HG03135 (cell line): ENCODE measurements around the gene FUT1.
"Not testable (repeated sequence)": the region's sequence is repeated elsewhere in the genome, so short reads cannot be mapped to it uniquely, and the experiment has no call there.

Source experiments
- ATAC-seq: cut with Tn5 transposase; IDR thresholded peaks from one replicate; pipeline ENCODE4 v1.9.1; 2021; ENCODE audit warnings: mild to moderate bottlenecking, moderate library complexity; ENCODE audit not compliant: unreplicated experiment

FUT1 gene

GRCh38 chr19:48718711-48719231 is 33.7 kb downstream of the FUT1 start:
- ATAC-seq, result no peak

- not testable (repeated sequence) for ATAC-seq
Observed at GRCh38 chr19:48718106-48718505, 34.3 kb downstream of the FUT1 start.

DNA sequence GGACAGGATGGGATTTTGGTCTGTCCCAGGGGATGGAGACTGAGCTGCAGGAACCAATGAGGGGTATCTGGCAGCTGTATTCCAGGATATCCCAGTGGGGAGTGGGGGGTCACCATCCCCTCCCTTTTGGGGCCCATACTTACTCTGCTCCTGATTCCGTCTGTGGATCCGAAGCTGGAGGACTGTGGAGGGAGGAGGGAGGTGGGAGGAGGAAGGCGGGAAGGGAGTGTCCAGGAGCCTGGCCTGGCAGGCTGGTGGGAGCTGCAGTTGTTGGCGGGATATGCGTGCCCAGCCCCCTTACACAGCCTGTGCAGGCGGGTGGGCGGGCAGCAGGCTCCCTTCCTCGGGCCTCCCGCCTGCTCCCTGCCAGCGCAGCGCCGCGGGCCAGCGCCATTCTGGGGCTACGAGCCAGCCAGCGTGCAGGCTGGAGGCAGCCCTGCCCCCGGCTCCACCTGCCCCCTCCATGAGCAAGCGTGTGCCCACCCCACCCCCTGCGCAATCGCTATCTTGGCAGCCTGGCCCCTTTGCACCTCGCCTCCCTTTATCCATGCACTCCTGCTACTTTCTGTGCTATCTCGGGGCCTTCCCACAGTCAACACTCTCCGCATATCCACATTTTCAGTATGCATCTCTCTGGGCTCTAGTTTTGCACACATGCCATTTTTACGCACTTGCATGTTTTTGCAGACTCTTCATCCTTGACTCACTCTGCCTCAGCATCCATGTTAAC is 35.7 kb downstream of the FUT1 start:
- no peak for ATAC-seq

DNA sequence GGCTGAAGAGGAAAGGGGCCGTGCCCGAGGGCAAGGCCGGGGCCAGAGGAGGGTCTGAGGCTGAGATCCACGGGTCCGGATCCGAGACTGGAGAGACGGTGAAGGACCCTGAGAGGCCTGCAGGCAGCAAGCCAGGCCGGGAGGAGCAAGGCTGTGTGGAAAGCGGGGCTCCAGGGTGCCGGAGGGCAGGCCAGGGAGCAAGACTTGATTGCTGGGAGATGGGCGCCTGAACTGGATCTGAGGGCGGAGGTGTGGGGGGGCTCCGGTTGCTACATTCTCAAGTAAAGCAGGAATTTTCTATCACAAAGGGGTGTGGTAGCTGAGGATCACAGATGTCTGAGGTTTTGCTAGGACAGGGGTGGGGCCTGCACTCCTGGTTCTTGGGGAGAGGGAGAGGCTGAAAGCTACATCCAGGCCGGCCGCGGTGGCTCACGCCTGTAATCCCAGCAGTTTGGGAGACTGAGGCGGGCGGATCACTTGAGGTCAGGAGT is 36.7 kb downstream of the FUT1 start:
- no peak for ATAC-seq

- no peak for ATAC-seq
Observed at GRCh38 chr19:48714759-48715675, 37.4 kb downstream of the FUT1 start.

DNA sequence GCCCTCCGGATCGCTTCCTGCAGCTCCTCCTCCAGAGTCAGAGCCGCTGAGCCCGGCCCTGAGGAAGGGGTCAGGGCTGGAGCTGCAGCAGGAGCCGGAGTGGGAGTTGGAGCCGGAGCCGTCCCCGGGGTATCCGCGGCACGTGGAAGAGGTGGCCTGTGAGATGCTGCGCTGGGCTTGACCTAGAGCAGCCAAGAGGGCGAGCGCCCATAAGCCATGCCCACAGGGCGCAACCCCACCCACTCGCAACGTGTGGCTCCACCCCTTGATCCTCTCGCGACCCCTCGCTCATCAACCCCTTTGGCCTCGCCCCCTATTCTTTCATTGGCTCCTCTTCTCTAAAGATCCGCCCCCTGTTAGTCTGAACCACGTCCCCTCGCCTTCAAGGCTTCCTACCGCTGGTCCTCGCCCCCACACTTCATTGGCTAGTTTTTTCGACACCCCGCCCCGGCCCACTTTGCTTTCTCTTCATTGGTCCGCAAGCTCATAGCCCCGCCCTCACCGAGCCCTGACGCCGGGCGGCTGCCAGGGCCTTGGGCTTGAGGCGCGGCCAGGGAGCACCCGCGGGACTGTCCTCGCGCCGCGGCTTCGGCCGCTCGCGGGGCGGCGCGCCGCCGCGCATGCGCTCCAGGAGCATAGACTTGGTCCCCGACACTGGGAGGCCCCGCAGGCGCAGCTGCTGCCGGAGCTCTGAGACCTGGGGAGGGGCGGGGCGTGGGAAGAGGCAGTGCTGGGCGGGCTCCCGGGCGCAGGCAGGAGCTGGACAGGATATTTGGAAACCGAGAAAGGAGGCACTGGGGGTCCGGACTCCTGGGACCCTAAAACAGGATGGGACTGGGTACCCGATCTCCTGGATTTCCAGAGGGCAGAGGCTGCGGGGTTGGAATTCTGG is 38.3 kb downstream of the FUT1 start:
- peak; percentile 86 for ATAC-seq

GRCh38 chr19:48713041-48713863 is 39.2 kb downstream of the FUT1 start:
- ATAC-seq, result no peak

GRCh38 chr19:48711106-48711662 is 41.3 kb downstream of the FUT1 start:
- ATAC-seq, result no peak

DNA sequence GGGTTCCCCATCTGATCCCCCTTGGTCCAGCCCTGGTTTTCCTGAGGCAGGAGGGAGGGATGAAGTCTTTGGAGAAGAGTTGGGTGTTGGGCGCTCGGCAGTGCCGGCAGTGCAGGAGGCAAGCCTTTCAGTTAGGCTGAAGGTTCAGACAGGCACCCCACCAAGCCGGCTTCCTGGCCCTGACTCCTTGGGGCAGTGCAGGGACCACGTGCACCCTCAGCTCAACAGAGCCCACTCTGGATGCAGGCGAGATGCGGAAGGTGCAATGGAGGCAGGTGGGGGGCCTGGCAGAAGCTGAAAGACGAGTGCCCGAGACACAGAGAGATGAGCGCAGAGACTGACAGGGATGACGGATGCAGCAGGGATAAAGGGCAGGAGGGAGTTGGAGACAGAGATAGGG is 44.0 kb downstream of the FUT1 start:
- ATAC-seq, result no peak

DNA sequence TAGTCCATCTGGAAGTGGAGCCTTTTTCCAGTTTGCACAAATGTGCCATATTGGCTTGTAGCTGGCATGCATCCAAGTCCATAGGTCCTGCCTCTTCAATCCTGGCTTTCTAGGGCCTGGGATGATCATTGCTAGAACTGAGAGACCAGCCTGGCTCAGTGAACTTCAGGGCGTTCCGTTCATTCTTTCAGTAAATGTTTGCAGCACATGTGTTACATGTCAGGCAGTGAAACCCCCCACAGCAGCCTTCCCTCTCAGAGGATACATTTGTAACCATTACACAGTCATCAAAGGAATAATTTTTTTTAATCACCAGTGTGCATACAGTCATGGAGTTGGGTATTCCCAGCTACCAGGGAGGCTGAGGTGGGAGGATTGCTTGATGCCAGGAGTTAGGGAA is 47.0 kb downstream of the FUT1 start:
- ATAC-seq, result no peak

GRCh38 chr19:48703316-48703715 is 49.1 kb downstream of the FUT1 start:
- no peak for ATAC-seq

GRCh38 chr19:48702701-48703100 is 49.7 kb downstream of the FUT1 start:
- ATAC-seq, result no peak

DNA sequence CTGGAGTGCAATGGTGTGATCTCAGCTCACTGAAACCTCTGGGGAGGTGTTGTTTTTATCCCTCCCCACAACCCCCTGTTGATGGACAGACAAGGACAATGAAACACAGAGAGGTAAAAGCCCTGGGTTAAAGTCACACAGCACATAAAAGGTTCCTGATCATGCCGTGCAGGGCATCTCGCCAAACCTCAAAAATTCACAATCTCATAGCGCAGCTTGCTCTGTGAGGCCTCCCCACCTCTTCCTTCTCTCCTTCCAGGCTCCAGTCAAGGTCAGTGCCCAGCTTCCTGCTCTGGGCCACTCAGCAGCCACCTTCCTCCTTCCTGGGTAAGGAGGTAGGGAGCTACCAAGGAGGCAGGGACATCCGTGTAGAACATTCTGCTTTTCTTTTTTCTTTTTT is 54.4 kb downstream of the FUT1 start:
- ATAC-seq, result no peak
